ENCODE results near the gene ITPK1. TPM values are rescaled to one million over a fixed set of nuclear protein-coding genes. Genes with fewer than 3 reads are reported as not detected.

ITPK1 gene
- polyA plus RNA-seq, 2 donors = 15.8 to 22.4 TPM

DNA sequence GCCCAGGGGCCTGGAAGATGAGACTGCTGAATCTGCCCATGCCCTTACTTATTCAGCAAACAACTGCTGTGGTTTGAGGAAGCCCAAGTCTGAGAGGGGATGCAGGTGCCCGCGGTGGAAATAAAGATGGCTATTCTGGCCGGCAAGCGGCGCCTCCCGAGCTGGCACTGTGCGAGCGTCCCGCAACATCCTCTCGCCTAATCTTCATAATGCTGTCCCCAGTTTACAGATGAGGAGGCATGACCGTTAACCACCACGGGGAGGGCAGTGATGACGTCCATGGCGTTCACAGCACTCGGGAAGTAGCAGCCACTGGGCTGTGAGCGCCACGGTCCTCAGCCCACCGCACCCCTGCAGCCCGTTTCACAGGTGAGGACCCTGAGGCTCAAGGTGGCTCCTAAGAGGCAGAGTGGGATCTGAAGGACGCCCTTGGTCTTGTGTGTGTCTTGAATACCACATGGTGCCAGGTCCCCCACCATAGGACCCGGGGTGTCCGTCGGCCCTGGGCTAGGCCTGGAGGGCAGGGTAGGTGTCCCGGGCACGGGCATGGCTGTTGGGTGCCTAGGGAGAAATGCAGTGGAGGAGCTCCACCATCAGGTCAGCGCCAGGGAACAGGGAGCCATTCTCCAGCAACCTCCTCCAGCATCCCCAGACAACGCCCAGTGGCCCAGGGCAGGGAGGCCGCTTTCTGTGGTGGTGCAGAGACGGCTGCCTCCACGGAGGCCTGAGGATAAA is 172.6 kb downstream of the ITPK1 start:
- no peak overlapping the region for H3K27ac ChIP-seq (ENCODE audit: low read depth in 2 of 2, low read length in 1 of 2)
- H3K9me3 ChIP-seq (ENCODE audit: control insufficient read depth in 2 of 2, insufficient read depth in 1 of 2, low read depth in 1 of 2, low read length in 1 of 2) = no peaks in the 10 kb centered on the region
- peaks cover 2 to 29% of the 10 kb centered on the region in 2 donors for H3K36me3 ChIP-seq (ENCODE audit: control insufficient read depth in 2 of 2, insufficient read depth in 2 of 2, low read length in 1 of 2)
- H3K4me3 ChIP-seq (ENCODE audit: low read depth in 1 of 2, low read length in 2 of 2) = no peak overlapping the region
- 94 to 95% methylated on average over 30 of the region's 30 CpGs for WGBS, 2 donors
- H3K27me3 ChIP-seq (ENCODE audit: control insufficient read depth in 1 of 2, insufficient read depth in 2 of 2, low read length in 2 of 2) = no peaks in the 10 kb centered on the region
- H3K4me1 ChIP-seq (ENCODE audit: control insufficient read depth in 2 of 2, insufficient read depth in 2 of 2, low read length in 1 of 2) = peaks cover 0 to 6% of the 10 kb centered on the region in 2 donors

DNA sequence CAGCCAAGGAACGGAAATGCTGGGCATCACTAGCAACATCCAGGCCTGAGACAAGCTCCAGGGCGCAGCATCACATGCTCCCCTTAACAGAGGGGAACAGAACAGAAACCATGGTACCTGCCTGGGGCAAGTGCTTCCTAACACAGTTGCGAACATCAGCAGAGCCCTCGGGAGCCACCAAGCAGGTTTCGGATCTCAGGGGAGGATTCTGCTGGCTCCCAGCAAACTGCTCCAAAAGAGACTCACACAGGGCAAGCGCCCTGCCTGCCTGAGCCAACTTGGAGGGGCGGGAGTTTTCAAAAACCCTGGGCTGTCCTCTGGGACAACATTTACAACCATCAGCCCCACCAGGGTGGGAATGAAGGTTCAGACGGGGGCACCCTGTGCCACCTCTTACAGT is 173.1 kb downstream of the ITPK1 start:
- H3K36me3 ChIP-seq (ENCODE audit: control insufficient read depth in 2 of 2, insufficient read depth in 2 of 2, low read length in 1 of 2) = peaks cover 2 to 29% of the 10 kb centered on the region in 2 donors
- 86 to 89% methylated on average over 8 of the region's 8 CpGs for WGBS, 2 donors
- no peak overlapping the region for H3K27ac ChIP-seq (ENCODE audit: low read depth in 2 of 2, low read length in 1 of 2)
- H3K27me3 ChIP-seq (ENCODE audit: control insufficient read depth in 1 of 2, insufficient read depth in 2 of 2, low read length in 2 of 2) = no peaks in the 10 kb centered on the region
- no peak overlapping the region for H3K4me3 ChIP-seq (ENCODE audit: low read depth in 1 of 2, low read length in 2 of 2)
- H3K9me3 ChIP-seq (ENCODE audit: control insufficient read depth in 2 of 2, insufficient read depth in 1 of 2, low read depth in 1 of 2, low read length in 1 of 2) = no peaks in the 10 kb centered on the region
- peaks cover 0 to 7% of the 10 kb centered on the region in 2 donors for H3K4me1 ChIP-seq (ENCODE audit: control insufficient read depth in 2 of 2, insufficient read depth in 2 of 2, low read length in 1 of 2)

DNA sequence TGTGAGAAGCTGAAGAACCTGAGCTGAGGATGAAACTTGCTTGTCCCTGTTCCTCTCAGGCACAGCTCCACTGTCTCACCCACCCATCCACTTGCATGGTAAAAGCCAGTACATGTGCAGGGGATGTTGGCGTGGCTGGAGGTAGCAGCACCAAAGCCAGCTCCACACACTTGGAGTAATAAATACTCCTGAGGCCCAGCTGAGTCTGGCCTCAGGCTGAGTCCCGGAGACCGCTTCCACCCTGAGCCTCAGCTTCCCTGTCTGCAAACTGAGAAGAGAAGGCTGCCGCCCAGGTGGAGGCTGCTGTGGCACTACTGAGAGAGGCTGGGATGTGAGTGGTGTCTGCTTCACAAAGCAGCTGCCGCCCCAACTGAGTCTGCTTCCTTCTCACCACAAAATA is 173.6 kb downstream of the ITPK1 start:
- Histone ChIP-seq H3K27me3 (ENCODE audit: control insufficient read depth in 1 of 2, insufficient read depth in 2 of 2, low read length in 2 of 2) (no peaks in the 10 kb centered on the region), H3K4me3 (ENCODE audit: low read depth in 1 of 2, low read length in 2 of 2) (no peak overlapping the region), H3K4me1 (ENCODE audit: control insufficient read depth in 2 of 2, insufficient read depth in 2 of 2, low read length in 1 of 2) (peaks cover 0 to 10% of the 10 kb centered on the region in 2 donors), H3K27ac (ENCODE audit: low read depth in 2 of 2, low read length in 1 of 2) (no peak overlapping the region), H3K9me3 (ENCODE audit: control insufficient read depth in 2 of 2, insufficient read depth in 1 of 2, low read depth in 1 of 2, low read length in 1 of 2) (no peaks in the 10 kb centered on the region), H3K36me3 (ENCODE audit: control insufficient read depth in 2 of 2, insufficient read depth in 2 of 2, low read length in 1 of 2) (peaks cover 2 to 29% of the 10 kb centered on the region in 2 donors)
- 96 to 100% methylated on average over 5 of the region's 5 CpGs for WGBS, 2 donors

DNA sequence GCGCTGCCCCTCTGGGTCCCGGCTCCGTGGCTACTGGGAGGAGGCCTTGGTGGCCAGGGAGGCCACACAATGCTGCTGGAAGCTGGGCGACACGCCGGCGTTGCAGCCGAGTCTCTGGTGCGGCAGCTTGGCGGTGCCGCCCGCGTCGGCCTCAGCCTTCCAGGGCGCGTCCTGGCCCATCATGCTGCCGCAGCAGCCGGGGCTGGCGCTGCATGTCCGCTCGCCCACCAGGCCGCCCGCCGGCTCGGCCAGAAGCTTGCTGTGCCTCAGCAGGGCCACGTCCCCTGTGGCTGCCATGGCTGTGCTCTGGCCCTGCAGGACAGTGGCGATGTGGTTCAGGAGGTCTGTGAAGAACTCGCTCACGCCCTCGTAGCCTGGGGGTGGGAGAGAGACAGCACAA is 174.2 kb downstream of the ITPK1 start:
- H3K27ac ChIP-seq (ENCODE audit: low read depth in 2 of 2, low read length in 1 of 2) = no peak overlapping the region
- H3K9me3 ChIP-seq (ENCODE audit: control insufficient read depth in 2 of 2, insufficient read depth in 1 of 2, low read depth in 1 of 2, low read length in 1 of 2) = no peaks in the 10 kb centered on the region
- 94 to 97% methylated on average over 30 of the region's 30 CpGs for WGBS, 2 donors
- H3K36me3 ChIP-seq (ENCODE audit: control insufficient read depth in 2 of 2, insufficient read depth in 2 of 2, low read length in 1 of 2) = peaks cover 2 to 29% of the 10 kb centered on the region in 2 donors
- H3K27me3 ChIP-seq (ENCODE audit: control insufficient read depth in 1 of 2, insufficient read depth in 2 of 2, low read length in 2 of 2) = no peaks in the 10 kb centered on the region
- H3K4me1 ChIP-seq (ENCODE audit: control insufficient read depth in 2 of 2, insufficient read depth in 2 of 2, low read length in 1 of 2) = peaks cover 0 to 10% of the 10 kb centered on the region in 2 donors
- no peak overlapping the region for H3K4me3 ChIP-seq (ENCODE audit: low read depth in 1 of 2, low read length in 2 of 2)

DNA sequence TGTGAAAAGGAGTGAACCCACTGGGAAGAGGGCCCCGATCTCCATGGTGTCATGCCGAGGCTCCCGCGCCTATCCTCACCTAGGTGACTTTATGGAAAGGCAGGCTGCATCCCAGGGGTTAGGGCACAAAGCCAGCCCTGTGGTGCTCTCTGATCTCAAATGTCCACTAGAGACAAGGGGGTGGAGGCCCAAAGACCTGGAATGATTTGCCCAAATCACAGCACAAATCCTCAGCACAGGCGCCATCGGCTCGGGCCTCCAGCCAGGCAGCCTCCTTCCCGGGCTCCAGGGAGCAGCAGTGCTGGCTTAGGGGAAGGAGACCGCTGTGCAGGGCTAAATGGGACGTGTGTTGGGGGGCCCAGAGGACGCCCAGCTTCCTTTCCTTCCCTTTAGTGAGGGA is 175.2 kb downstream of the ITPK1 start:
- H3K27ac ChIP-seq (ENCODE audit: low read depth in 2 of 2, low read length in 1 of 2) = no peak overlapping the region
- no peak overlapping the region for H3K4me3 ChIP-seq (ENCODE audit: low read depth in 1 of 2, low read length in 2 of 2)
- peaks cover 0 to 4% of the 10 kb centered on the region in 2 donors for H3K4me1 ChIP-seq (ENCODE audit: control insufficient read depth in 2 of 2, insufficient read depth in 2 of 2, low read length in 1 of 2)
- 84 to 90% methylated on average over 11 of the region's 11 CpGs for WGBS, 2 donors
- no peaks in the 10 kb centered on the region for H3K9me3 ChIP-seq (ENCODE audit: control insufficient read depth in 2 of 2, insufficient read depth in 1 of 2, low read depth in 1 of 2, low read length in 1 of 2)
- H3K27me3 ChIP-seq (ENCODE audit: control insufficient read depth in 1 of 2, insufficient read depth in 2 of 2, low read length in 2 of 2) = no peaks in the 10 kb centered on the region
- peaks cover 2 to 27% of the 10 kb centered on the region in 2 donors for H3K36me3 ChIP-seq (ENCODE audit: control insufficient read depth in 2 of 2, insufficient read depth in 2 of 2, low read length in 1 of 2)

DNA sequence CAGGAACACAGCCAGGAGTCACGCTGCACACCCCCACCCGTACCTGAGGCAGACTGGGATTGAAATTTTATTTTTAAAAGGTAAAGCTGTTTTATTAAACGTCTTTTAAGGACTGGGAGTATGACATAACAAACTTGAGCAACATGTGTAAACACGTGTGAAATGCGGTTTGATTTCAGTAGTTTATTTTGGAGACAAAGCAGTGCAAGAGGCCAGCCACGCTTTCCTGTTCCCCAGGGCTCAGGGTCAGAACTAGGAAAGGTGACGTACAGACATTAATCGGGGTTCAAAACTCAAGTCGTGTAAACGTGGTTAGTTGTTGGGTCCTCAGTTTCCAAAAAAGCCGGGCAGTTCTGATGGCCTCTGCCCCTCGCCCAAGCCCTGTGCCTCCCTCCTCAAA is 176.0 kb downstream of the ITPK1 start:
- peaks cover 2 to 19% of the 10 kb centered on the region in 2 donors for H3K36me3 ChIP-seq (ENCODE audit: control insufficient read depth in 2 of 2, insufficient read depth in 2 of 2, low read length in 1 of 2)
- WGBS, 2 donors = 57 to 73% methylated on average over 12 of the region's 12 CpGs

DNA sequence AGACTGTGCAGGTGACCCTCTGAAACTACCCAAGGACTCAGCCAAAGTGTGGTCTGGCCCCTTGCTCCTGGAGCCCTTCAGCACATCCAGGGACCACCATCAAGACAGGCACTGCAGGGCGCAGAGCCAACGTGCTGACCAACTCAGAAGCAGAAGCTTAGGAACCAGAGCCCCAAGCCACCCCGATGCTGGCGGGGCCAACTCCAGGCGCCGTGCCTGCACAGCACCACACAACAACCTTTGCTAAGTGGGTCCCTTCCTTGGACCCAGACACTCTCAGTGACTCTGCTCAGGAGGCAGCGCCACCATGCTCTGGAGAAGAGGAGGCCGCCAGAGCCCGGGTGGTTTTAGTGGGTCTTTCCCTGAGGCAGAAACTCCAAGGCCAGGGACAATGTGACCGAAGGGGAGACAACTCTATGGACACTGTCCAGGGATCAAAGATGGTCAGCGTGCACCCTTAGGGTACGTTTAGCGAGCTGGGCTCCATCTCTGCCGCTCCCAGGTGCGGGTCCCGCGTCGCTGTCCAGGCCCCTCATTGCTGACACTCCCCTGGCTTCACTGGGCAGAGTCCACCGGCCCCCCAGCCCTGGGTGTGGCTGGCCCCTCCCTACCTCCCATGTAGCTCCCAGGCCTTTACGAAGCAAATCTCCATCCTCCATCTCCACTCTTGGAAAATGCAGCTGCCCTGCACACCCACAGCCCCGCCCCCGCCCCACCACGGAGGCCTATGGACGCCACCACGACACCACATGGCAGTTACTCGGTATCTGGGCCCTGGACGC is 176.6 kb downstream of the ITPK1 start:
- 80 to 88% methylated on average over 27 of the region's 27 CpGs for WGBS, 2 donors
- H3K27ac ChIP-seq (ENCODE audit: low read depth in 2 of 2, low read length in 1 of 2) = no peak overlapping the region
- no peaks in the 10 kb centered on the region for H3K9me3 ChIP-seq (ENCODE audit: control insufficient read depth in 2 of 2, insufficient read depth in 1 of 2, low read depth in 1 of 2, low read length in 1 of 2)
- no peaks in the 10 kb centered on the region for H3K27me3 ChIP-seq (ENCODE audit: control insufficient read depth in 1 of 2, insufficient read depth in 2 of 2, low read length in 2 of 2)
- peaks cover 2 to 16% of the 10 kb centered on the region in 2 donors for H3K36me3 ChIP-seq (ENCODE audit: control insufficient read depth in 2 of 2, insufficient read depth in 2 of 2, low read length in 1 of 2)
- no peak overlapping the region for H3K4me3 ChIP-seq (ENCODE audit: low read depth in 1 of 2, low read length in 2 of 2)
- H3K4me1 ChIP-seq (ENCODE audit: control insufficient read depth in 2 of 2, insufficient read depth in 2 of 2, low read length in 1 of 2) = peaks cover 0 to 4% of the 10 kb centered on the region in 2 donors

More for the DNA sequence above, 176.0 kb downstream of the ITPK1 start:
- Histone ChIP-seq H3K4me3 (ENCODE audit: low read depth in 1 of 2, low read length in 2 of 2) (no peak overlapping the region), H3K4me1 (ENCODE audit: control insufficient read depth in 2 of 2, insufficient read depth in 2 of 2, low read length in 1 of 2) (peaks cover 0 to 4% of the 10 kb centered on the region in 2 donors), H3K9me3 (ENCODE audit: control insufficient read depth in 2 of 2, insufficient read depth in 1 of 2, low read depth in 1 of 2, low read length in 1 of 2) (no peaks in the 10 kb centered on the region), H3K27ac (ENCODE audit: low read depth in 2 of 2, low read length in 1 of 2) (no peak overlapping the region), H3K27me3 (ENCODE audit: control insufficient read depth in 1 of 2, insufficient read depth in 2 of 2, low read length in 2 of 2) (no peaks in the 10 kb centered on the region)

DNA sequence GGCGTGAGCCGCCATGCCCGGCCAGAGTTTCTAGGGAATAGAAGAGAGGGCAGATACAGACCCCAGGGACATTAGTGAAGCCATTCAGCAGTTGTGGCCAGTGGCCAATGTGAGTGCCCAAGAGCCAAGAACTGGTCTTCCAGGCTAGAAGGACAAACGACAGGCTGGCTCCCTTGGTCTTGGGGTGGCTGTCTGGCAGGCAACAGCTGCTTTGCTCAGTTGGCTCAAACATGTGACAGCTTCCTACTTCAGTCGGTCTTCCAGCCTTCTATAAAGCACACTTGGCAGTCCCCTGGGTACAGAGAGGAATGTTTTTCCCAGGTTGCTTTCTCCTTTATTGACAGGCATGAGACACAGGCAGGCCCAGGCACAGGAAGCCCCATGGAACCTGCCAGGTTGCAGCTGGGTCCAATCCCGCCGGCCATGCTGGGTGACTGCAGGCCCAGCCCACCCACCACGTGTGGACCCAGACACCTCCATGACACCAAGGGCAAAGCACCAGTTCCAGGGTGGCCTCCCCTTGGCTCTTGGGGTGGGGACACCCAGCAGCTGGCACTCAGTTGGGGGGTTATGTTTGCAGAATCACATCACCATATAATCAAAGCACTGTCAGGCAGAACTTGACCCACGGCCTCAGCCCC is 177.4 kb downstream of the ITPK1 start:
- 62 to 68% methylated on average over 9 of the region's 9 CpGs for WGBS, 2 donors
- Histone ChIP-seq H3K9me3 (ENCODE audit: control insufficient read depth in 2 of 2, insufficient read depth in 1 of 2, low read depth in 1 of 2, low read length in 1 of 2) (no peaks in the 10 kb centered on the region), H3K4me1 (ENCODE audit: control insufficient read depth in 2 of 2, insufficient read depth in 2 of 2, low read length in 1 of 2) (peaks cover 0 to 4% of the 10 kb centered on the region in 2 donors), H3K36me3 (ENCODE audit: control insufficient read depth in 2 of 2, insufficient read depth in 2 of 2, low read length in 1 of 2) (peaks cover 2 to 15% of the 10 kb centered on the region in 2 donors), H3K27ac (ENCODE audit: low read depth in 2 of 2, low read length in 1 of 2) (no peak overlapping the region), H3K4me3 (ENCODE audit: low read depth in 1 of 2, low read length in 2 of 2) (no peak overlapping the region), H3K27me3 (ENCODE audit: control insufficient read depth in 1 of 2, insufficient read depth in 2 of 2, low read length in 2 of 2) (no peaks in the 10 kb centered on the region)

DNA sequence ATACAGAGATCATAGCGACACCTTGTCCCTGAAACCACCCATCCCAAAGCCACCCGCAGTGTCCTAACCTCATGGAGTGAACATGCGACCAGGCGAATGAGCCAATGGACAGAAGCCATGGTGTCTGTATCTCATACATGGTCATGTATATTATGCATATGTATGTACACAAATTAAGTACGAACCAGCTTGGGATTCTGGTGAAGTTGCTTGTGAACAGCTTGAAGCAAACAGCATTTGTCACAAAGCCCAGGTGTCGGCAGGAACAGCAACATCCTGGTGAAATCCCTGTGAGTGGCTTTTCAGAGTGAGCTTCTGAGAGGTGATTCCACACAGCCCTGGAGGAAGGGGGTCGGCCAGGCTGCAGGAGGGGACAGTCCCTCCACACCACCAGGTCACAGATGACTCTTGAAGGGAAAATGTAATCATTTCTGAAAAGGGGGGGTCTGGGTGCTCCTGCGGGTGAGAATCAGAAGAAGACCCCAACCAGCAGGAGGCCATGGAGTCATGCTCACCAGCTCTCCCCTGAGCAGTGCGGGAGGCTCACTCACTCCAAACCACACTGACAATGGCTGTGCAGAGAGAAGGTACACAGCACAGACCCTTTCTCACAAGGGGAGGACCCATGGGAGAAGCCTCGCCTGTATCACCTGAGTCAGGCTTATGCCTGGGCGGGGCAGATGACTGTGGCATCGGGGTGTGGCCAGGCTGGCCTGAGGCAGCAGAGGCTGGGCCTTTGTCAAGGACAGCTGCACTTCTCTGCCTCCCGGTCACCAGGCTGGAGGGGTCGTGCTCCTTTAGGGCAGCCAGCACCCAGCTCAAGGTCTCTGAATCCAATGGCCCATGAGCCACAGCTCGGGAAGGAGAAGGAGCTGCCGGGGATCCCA is 178.4 kb downstream of the ITPK1 start:
- WGBS, 2 donors = 78 to 91% methylated on average over 16 of the region's 16 CpGs
- Histone ChIP-seq H3K4me3 (ENCODE audit: low read depth in 1 of 2, low read length in 2 of 2) (no peak overlapping the region), H3K27ac (ENCODE audit: low read depth in 2 of 2, low read length in 1 of 2) (no peak overlapping the region), H3K36me3 (ENCODE audit: control insufficient read depth in 2 of 2, insufficient read depth in 2 of 2, low read length in 1 of 2) (peaks cover 2 to 10% of the 10 kb centered on the region in 2 donors), H3K9me3 (ENCODE audit: control insufficient read depth in 2 of 2, insufficient read depth in 1 of 2, low read depth in 1 of 2, low read length in 1 of 2) (no peaks in the 10 kb centered on the region), H3K27me3 (ENCODE audit: control insufficient read depth in 1 of 2, insufficient read depth in 2 of 2, low read length in 2 of 2) (no peaks in the 10 kb centered on the region), H3K4me1 (ENCODE audit: control insufficient read depth in 2 of 2, insufficient read depth in 2 of 2, low read length in 1 of 2) (peaks cover 0 to 4% of the 10 kb centered on the region in 2 donors)

Data from esophagus (tissue), 2 donors.